Anterior cingulate cortex (tissue), 58 donors: Measurements from ENCODE around the gene CDH23.
A peak's percentile ranks its signal among the peaks of the same experiment; 100 is the strongest.

Experiments used
- DNase-seq, 58 donors: peaks; one replicate each; lab custom pipeline; 2025; lab: John Stamatoyannopoulos, UW

CDH23 gene

GRCh38 chr10:71368643-71369042, 28.1 kb upstream of the CDH23 start:
- no peak for DNase-seq

DNA sequence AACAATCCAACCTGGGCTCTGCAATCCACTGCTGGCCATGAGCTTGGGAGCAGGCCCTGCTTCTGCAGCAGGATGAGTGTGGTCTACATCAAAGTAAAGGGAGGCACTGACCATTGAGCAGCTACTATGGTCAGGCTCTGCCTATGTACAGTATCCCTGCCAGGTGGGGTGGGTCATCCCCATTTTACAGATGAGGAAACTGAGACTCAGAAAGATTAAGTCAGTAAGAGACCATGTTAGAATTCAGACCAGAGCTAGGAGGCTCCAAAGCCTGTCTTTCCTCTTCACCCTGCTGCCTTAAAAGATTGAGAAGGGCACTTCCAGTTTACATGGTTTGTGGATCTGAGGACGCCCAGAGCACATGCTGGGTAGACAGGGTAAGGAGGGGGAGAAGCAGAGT, 27.1 kb upstream of the CDH23 start:
- DNase-seq = no peak

- peak in 1 of 58 donors; percentile 17 for DNase-seq
These were observed 26.7 kb upstream of the CDH23 start for GRCh38 chr10:71370031-71370430.

DNA sequence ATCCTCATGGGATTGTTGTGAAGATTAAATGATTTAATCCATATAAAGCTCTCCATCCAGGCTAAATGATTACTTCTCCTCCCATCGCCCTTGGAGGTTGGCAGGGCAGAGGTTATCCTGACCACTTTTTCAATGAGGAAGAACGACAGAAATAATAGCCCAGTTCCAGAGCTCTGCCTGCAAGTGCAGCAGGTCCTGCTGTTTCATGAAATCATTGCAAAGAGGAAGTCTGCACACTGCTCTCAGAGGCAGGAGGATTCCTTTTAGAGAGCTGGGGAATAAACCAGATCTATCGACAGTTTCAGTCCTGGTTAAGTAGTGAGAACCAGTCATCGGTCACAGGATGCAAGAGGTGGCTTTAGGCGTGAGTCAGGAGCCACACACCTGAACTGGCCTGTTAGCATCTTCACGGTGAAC, 25.0 kb upstream of the CDH23 start:
- DNase-seq = peak in 1 of 58 donors; percentile 10

DNA sequence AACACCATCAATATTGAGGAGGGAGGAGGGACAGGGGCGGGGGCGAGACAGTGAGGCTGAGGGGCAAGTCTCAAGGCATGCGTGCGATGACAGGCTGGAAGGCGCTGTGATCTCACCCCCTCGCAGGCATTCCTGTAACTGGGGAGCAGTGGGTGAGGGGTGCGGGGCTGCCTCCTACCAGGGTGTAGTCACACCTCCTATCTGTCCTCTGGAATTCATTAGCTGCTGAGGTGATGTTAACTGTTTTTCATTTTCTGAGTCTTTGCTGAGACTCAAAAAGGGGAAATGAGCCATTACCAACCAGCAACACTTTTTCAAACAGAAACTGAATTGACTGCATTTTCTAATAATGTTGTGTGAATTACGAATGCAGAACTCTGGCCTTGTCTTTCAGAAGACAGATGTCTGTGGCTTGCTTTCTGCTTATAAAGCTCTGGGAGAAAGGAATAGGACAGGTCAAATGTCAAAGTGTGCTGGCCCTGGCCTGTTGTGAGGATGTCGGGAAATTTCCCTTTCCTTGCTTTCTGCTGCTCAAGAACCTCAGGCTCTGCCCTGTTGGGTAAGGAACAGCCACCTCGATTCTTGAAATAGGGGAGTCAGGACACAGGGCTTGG, 23.7 kb upstream of the CDH23 start:
- peak in 1 of 58 donors; percentile 31 for DNase-seq

DNA sequence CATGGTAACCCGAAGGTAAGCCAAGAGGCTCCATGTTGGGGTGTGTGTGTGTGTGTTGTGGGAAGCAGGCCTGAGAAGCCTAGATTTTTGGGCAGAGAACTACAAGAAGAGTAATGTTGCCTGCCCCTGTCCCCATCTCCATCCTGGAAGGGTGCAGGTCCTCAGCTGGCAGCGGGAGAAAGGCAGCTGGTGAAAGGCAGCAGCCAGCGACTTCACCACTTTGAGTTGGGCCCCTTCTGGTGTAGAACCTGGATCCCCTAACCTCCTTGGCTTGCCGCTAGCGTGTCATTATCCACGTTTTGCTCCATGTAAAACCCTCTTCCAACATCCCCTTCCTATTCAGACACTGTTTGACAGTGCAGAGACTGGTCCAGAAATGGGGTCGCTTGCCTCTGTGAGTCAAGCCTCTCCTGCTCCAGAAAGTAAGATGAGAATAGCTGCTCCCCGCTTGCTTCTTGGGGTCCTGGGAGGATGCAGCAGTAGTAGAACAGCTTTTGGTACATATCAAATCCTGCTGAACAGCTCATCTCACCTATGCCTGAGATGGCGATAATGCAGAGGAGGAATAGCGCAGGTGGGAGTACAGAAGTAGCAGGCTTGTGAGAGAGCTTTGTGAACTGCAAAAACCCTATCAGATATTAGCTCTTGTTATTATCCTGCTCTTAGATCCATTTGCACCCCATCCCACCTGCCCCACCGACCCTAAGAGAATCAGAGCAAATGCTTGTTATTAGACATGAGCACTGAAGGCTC, 22.1 kb upstream of the CDH23 start:
- DNase-seq = no peak

- DNase-seq = no peak
These were observed 20.8 kb upstream of the CDH23 start for GRCh38 chr10:71375952-71376351.

DNA sequence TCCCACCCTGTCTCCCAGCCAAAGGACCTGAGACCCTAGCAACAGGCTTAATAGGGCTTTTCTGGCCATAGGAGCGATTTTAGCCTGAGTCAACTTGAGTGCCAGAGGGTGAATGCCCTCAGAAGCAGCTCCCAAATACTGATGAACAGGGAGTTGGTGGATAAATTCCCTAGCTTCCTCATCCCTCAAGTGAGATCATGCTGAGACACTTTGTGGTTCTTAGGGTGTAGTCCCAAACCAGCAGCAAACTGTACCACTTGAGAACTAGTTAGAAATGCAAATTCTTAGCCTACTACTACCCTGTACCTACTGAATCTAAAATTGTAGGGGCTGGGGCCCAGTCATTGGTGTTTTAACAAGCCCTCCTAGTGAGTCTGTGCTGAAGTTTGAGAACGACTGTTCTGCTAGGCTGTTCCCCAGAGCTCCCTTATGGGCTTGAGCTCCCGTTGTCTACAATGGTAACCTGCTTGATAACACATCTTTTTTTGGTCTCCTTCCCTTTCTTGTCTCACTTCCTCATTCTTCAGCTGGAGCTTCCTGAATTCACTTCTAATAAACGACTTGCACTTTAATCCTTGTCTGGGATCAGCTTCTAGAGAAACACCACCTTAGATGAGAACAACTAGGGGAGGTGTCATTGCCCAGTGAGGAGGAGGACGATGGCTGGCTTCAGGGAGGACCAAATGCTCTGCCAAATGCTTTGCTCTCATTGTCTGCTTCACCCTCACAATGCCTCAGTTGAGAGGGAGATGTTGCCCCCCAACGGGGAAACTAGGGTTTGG, 18.2 kb upstream of the CDH23 start:
- DNase-seq = peak in 1 of 58 donors; percentile 29

GRCh38 chr10:71379118-71379766, 17.5 kb upstream of the CDH23 start:
- peak in 1 of 58 donors; percentile 22 for DNase-seq

GRCh38 chr10:71380841-71381240, 15.9 kb upstream of the CDH23 start:
- no peak for DNase-seq

DNA sequence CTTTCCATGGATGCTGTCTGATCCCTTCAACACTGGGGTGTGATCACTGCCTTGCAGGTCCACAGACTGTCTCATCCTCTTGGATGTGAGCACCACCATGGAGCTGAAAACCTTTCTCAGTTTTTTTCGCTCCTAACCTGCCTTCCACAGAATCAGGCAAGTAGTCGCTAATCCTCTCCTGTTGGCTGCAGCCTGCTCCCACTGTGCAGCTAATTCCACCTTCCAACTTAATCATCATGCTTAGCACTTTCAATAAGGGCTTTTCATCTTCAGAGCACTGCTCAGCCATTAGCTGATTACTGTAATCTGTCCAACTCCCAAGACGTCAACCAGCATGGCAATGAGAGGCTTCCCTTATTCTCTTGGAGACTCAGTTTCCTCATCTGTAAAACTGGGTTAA, 15.1 kb upstream of the CDH23 start:
- DNase-seq = no peak

GRCh38 chr10:71382028-71382427, 14.7 kb upstream of the CDH23 start:
- DNase-seq = no peak

- DNase-seq = no peak
These were observed 14.0 kb upstream of the CDH23 start for GRCh38 chr10:71382757-71383156.

- DNase-seq = peak in 53 of 58 donors; percentile 12 to 84 (median 62)
These were observed 12.6 kb upstream of the CDH23 start for GRCh38 chr10:71383972-71384687.

DNA sequence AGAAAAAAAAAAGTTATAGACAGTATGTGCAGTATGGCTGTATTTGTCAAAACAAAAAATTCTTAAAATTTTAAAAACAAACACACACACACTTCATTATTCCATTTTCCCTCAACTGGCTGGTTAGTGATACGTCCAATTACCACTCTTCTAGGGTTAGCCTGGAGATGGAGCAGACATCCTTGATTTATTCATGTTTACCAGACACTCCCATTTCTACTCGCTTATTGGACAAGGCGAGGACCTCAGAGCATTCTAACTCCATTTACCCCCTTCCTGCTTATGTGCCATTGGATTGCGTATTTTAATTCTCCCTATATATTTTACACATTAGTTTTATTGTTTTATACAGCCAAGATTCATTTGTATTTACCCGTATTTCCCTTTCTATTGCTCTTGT, 8.5 kb upstream of the CDH23 start:
- no peak for DNase-seq

GRCh38 chr10:71388583-71389310, 8.0 kb upstream of the CDH23 start:
- no peak for DNase-seq

DNA sequence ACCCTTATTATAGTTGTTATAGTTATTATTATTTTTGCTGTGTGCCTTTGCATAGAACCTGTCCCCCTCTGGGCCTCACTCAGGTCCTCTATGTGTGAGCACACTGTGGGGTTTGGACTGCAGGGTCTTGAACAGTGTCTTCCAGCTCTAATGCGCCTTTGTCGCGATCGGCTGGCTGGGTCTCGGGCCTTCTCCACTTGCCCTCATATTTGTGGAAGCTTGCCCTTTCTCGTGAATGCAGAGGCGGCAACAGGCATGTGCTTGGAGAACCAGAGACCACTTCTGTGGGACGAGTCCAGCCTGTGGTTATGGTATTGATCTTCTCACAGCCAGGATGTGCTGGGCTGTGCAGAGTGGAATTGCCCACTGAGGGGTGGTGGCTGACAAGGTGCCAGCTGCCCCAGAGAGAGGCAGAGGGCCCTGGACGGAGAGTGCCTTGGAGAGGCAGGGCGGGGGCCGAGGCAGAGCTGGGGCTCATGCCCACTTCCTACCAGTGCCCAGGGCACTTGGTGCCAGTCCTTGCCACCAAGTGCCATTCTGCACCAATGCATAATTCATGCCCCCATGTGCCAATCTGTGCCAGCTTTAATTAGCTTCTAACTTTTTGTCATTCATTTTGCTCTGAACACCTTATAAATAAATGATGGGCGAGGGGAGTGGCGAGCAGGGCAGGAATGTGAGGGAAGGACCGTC, 6.8 kb upstream of the CDH23 start:
- DNase-seq = peak in 16 of 58 donors; percentile 20 to 68 (median 36)

DNA sequence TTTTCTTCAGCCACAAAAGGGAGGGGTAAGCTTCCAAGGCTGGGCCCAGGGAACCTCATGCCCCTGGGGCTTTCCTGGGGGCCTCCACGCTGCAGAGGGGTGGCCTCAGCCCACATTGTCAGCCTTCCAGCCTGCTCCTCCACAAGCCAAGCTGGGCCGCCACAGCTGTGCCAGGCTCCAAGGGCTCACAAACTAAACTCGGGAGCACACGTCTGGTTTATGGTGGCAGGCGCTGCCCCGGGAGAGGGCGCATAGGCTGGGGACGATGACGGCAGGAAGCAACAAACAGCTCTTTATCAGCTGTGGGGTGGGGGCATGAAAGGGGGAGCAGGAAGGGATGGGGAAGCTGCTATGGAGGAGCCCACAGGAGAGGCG, 6.3 kb upstream of the CDH23 start:
- DNase-seq = peak in 40 of 58 donors; percentile 13 to 70 (median 46)
